GM18858 (cell line): ENCODE measurements around the gene KLF16.

Source experiments
- ATAC-seq: cut with Tn5 transposase; IDR thresholded peaks from one replicate; pipeline ENCODE4 v1.9.1; 2021; ENCODE audit not compliant: unreplicated experiment

The KLF16 gene

DNA sequence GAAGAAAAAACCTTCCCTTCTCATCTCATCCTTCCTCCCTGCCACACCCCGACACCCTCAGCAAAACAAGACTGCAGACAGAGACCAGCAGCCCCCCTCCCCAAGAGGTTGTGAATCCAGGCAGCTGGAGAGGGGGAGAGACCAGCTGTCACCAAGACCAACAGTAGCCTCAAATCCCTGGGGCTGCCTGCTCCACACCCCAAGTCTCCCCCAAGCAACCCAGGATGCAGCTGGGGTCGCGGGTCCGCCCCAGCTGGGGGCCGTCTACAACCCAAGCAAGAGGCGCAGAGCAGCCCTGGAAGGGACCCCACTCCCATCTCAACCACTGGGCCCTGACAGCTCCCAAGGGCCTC, 7.1 kb downstream of the KLF16 start:
- no peak for ATAC-seq

DNA sequence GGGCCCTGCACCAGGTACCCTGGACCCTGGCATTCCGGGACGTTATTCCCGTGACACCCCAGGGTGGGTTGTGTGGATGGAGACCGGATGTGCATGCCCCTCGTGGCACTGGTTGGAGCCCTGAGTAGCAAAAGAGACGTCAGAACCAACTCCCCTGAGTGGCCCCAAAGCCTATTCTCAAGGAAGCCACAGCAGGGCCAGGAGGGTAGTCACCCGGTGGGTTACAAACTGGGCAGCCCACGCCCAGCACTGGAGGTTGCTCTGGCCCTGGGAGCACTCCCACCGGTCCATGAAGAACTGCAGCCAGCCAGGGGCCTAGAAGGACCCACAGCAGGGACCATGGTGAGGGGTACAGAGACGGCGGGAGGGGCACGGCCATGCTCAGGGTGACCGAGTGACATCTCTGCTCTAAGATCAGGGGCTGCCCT, 7.5 kb downstream of the KLF16 start:
- no peak for ATAC-seq

DNA sequence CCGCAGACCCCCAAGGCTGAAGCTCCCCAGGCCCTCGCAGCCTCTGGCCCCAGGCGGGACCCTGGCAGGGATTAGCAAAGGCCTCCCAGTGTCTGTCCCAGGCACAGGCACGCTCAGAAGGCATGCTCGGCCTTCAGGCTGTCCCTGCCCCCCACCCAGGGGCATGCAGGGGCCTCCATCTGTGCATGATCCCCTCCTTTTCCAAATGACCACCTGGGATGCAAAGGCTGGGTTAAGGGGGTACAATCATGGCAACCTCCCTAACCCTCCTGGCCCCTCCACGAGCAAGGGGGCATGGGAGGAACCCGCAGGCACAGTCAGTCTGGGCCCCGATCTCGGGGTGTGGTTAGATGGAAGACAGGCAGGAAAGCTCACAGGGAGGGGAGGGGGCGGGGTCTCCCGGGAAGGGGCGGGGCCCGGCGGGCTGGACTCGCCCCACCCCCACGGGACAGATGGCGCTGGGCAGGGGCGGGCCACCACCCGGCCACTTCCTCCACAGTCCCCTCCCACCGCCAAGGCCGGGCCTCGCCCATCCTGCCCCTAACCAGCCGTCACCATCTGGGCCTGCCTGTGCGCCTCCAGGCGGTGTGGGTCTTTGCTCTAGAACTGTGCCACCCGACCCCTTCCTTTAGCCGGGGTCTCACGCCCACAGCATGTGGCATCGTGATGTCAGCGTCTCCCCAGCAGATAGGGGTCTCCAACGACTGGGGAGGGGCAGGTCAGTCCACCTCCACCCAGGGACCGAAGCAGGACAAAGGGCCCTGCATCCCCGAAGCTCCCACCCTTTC, 8.1 kb downstream of the KLF16 start:
- ATAC-seq = no peak

DNA sequence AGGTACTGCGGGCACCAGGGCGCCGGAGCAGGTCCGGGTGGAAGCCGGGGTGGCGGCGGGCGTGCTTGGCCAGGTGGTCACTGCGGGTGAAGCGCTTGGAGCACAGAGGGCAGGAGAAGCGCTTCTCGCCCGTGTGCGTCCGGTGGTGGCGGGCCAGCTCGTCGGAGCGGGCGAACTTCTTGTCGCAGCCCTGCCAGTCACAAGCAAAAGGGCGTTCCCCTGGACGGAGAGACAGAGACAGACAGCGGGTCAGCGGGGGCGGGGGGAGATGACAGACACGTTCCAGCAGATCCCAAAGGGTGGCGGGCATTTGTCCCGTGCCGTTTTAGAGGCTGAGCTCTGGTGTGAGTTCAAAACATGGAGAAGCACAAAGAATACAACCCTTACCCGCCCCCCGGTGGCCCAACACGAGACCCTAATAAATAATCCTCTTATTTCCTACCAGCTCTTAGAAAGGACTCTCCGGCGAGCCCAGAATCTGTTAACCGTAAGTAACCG, 8.8 kb downstream of the KLF16 start:
- no peak for ATAC-seq

DNA sequence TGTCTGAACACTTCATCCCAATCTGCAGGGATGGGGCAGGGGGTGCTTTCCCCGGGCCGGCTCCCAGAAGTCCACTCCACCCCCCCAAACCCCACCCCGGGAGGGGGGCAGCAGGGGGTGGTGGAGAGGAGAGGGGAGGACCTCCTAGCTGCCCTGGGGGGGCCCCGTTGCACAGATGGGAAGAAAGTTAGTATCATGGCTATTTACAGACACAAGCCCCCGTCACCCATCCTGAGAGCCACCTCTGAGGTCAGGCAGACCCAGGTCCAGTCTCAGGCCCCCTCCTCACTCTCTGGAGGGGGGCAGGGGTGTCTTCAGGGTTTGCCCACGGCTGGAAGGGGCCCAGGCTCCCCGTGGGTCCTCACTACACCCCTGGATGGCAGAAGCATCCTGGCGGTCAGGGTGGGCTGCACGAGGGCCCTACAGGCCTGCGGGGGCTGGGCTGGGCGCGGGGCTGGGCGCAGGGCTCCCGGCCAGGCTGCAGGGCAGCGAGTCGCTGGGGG, 9.3 kb downstream of the KLF16 start:
- no peak for ATAC-seq

- ATAC-seq = no peak
These were observed 9.9 kb downstream of the KLF16 start for GRCh38 chr19:1853295-1854038.

DNA sequence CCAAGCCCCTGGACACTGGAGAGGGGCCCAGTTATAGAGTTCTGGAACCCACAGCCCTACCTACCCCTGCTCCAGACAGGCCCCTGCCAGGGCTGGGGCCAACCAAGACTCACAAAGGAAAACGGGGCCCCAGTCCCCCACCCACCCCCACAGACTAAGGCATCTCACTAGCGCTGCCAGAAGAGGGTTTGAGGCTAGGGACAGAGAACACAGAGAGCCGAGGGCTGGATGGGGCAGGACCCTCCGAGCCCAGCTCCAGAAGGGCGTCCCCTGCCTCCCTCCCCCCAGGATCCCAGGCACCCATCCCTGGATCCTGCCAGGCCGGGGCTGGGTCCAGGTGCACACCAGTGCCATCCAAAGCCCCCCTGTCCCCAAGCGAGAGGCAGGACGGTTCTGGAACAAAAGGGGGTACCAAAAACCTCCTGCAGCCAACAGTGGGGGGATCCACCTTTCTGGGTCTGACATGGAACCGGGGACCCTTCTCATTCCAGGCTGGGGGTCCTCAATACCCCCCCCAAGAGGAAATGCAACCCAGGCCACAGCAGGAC, 10.7 kb downstream of the KLF16 start:
- no peak for ATAC-seq

DNA sequence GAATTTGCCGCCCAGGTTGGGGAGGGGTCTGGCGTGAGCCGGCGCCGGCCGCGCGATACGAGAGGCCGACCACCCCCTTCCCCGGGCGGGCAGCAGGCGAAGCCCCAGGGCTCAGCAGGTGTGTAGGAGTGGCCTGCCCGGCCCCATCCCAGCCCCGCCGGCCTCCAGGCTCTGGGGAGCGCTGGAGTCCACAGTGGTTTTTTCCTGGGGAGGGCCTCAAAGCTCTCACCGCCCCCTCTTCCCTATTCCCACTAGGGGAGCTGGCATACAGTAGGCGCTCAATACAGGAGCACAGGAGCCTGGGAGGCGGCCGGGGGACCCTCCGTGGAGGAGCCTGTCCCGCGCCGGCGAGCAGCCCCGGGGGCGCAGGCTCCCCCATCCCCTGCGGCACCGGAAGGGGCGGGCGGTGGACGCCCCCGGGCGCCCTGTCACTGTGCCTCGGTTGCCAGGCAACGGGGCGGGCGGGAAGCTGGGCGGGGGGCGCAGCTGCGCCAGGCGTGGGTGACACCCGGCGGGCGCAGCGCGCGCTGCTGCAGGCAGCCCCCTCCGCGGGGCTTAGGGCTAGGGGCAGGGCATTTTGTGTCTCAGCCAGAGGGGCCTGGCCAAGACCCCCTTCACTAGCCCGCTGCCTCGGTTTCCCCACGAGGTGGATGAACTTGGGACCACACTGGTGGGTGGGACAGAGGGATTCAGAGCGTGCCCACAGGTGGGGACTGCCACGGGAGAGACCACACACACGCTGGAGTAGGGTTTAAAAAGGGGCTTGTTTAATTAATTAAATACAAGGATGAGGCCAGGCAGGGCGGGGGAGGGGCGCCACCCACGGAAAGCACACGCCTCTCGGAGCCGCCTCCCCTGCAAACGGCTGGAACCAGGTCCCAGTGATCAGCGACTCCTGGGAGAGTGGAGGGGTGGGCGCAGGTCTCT, 11.5 kb downstream of the KLF16 start:
- ATAC-seq = no peak

- ATAC-seq = no peak
These were observed 12.3 kb downstream of the KLF16 start for GRCh38 chr19:1850809-1851653.

DNA sequence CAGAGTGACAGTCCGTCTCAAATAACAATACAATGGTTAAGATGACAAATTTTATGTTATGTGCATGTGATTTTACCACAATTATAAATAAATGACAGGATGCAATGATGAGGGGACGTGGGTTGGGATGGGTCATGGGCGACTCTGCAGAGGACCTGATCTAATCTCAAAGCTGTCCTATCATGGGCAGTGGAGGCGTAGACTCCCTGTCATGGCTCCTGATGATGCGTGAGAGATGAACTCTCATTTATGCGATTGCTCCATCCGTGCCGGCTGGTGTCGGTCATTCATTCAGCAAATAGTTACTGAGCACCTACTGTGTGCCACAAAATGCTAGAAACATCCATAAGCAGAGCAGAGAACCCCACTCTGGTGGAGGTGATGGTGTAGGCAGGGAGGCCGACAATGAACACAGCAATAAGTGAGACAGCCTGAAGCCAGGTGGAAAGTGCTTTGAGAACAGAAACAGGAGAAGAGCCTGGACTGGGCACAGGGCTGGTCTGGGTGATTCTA, 13.4 kb downstream of the KLF16 start:
- no peak for ATAC-seq

- ATAC-seq = no peak
These were observed 14.3 kb downstream of the KLF16 start for GRCh38 chr19:1849132-1849474.

DNA sequence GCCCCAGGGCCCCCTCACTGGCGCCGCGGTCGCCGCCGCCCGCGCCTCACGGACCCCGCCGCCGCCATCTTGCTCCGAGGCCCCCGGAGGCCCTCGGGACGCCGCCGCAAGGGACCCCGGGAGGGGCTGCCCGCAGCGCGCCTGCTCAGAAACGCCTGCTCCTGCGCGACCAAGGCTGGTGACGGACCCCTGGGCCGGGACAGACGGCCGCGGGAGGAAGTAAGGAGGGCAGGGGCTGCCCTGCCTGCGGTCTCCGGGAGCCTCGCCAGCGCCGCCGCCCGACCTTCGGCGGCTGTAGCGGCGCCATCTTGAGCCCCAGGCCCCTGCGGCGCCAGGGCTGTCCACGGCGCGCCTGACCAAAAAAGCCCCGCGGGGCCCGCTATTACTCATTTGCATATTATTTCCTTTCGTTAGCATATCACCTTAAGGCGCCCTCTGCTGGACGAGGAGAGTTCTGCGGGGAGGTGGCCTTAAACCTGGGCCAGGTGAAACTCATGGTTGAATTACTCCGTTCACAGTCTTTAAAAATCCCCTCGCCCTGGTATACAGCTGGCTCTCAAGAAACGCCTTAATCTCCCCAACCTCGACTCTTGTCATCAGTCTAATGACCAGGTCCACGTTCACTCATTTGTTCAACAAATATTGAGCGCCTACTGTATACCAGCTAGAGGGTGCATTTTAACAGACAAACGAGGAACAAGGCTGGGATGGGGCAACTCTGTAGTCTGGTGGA, 14.8 kb downstream of the KLF16 start, which contains the start of gene REXO1:
Gene REXO1 (minus strand): TSS at position 85 of the 733 bp plus-strand sequence. CDS start 125 bp downstream, outside the sequence.
- peak; percentile 58 for ATAC-seq

DNA sequence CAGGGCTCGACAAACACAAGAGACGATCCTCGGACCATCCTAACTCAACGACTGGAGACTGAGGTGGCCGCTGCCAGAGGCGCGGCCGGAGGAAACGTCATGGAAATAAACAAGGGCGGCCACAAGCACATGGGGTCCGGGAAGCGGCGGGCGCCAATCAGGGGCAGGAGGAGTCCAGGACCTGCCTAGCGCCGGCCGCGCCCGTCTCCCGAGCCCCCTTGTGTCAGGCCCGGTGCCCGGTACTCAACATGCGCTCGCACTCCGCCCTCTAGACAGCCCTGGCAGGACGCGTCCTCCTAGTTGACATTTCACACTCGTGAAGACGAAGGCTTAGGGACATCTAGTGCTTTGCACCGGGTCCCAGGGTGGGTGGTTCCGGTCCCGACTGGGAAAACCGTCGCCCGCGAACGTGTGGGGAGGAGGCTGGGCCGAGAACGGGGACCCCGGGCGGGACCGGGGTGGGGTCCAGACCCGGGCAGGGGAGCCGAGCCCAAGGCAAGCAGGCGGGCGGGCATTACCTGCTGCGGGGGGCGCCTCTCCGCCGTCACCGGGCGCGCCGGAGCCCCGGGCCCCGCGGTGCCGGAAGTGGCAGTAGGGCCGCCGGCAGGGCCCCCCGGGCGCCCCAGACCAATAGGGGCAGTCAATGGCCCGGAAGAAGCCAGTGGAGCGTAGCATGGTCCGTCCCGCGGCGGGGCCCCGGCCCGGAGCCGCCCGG, 15.5 kb downstream of the KLF16 start:
- ATAC-seq = no peak

GRCh38 chr19:1847348-1847683, 16.1 kb downstream of the KLF16 start:
- ATAC-seq = no peak

DNA sequence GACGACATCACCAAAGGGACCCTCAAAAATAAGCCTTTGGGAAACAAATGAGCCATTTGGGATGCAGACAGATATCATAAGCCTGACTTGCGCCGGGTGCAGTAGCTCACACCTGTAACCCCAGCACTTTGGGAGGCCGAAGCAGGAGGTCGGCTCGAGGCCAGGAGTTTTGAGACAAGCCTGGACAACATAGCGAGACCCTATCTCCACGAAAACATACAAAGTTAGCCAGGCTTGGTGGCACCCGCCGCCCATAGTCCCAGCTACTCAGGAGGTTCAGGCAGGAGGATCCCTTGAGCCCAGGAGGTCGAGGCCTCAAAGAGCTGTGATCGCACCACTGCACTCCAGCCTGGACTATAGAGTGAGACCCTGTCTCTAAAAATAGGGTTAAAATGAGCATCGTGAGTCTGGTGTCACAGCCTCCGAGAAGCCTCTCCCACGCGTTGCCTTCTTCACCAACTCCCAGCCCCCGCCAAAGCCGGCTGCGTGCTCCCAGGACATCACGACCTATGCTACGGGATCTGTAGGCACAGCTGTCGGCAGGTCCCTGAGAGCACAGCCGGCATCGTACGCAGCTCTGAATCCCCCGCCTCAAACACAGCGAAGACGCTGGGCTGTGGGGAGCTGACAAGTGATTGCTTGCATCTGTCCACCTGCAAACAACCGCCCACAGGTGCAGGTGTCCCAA, 16.7 kb downstream of the KLF16 start:
- no peak for ATAC-seq

- no peak for ATAC-seq
These were observed 17.7 kb downstream of the KLF16 start for GRCh38 chr19:1845642-1846041.

DNA sequence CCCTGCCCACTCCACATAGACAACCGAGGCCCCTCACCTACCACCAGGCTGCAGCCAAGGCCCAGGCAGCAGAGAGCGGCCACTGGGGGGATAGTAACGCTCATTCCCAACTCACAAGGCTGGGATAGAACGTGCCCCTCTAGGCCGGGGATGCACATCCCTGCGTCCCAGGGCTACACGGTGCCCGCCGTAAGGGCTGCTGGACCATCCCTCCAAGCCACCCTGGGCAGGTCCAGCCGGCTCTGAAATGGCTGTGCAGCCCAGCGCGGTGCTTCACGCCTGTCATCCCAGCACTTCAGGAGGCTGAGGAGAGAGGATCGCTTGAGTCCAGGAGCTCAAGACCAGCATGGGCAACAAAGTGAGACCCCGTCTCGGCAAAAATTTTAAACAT, 18.3 kb downstream of the KLF16 start:
- no peak for ATAC-seq
